GM11168 (cell line): Measurements from ENCODE around the gene ADAMTS20.
"Not testable (repeated sequence)": the region's sequence is repeated elsewhere in the genome, so short reads cannot be mapped to it uniquely, and the experiment has no call there.

Source experiments
- in situ Hi-C: fragments of 300-500 bp; cut with MboI; formaldehyde crosslinking; loops from one replicate; pipeline ENCODE4 v1.12.0; 2022; ENCODE audit warnings: low sequenced_read_pairs; ENCODE audit not compliant: unreplicated experiment

Gene ADAMTS20

GRCh38 chr12:43362910-43363694, 188.9 kb downstream of the ADAMTS20 start:
- in situ Hi-C loops, result no loop called here

- in situ Hi-C loops, result no loop called here
Observed at GRCh38 chr12:43361031-43361710, 190.8 kb downstream of the ADAMTS20 start.

- in situ Hi-C loops, result not testable (repeated sequence)
Observed at GRCh38 chr12:43360001-43360400, 192.0 kb downstream of the ADAMTS20 start.

- in situ Hi-C loops, result no loop called here
Observed at GRCh38 chr12:43357141-43357540, 194.9 kb downstream of the ADAMTS20 start.

GRCh38 chr12:43352001-43352400, 200.0 kb downstream of the ADAMTS20 start:
- in situ Hi-C loops, result no loop called here

- in situ Hi-C loops, result no loop called here
Observed at GRCh38 chr12:43349863-43350262, 202.1 kb downstream of the ADAMTS20 start.

- in situ Hi-C loops, result no loop called here
Observed at GRCh38 chr12:43348221-43348620, 203.8 kb downstream of the ADAMTS20 start.

- in situ Hi-C loops, result no loop called here
Observed at GRCh38 chr12:43347026-43347425, 205.0 kb downstream of the ADAMTS20 start.

GRCh38 chr12:43345023-43345422, 207.0 kb downstream of the ADAMTS20 start:
- in situ Hi-C loops, result no loop called here

- in situ Hi-C loops, result not testable (repeated sequence)
Observed at GRCh38 chr12:43341785-43342313, 210.2 kb downstream of the ADAMTS20 start.

- in situ Hi-C loops, result no loop called here
Observed at GRCh38 chr12:43338848-43339526, 213.0 kb downstream of the ADAMTS20 start.

GRCh38 chr12:43337571-43338444, 214.2 kb downstream of the ADAMTS20 start:
- in situ Hi-C loops, result no loop called here

- in situ Hi-C loops, result no loop called here
Observed at GRCh38 chr12:43336962-43337555, 214.9 kb downstream of the ADAMTS20 start.

GRCh38 chr12:43333644-43334043, 218.4 kb downstream of the ADAMTS20 start:
- in situ Hi-C loops, result no loop called here

GRCh38 chr12:43332977-43333640, 218.9 kb downstream of the ADAMTS20 start:
- in situ Hi-C loops, result no loop called here

GRCh38 chr12:43331935-43332334, 220.1 kb downstream of the ADAMTS20 start:
- in situ Hi-C loops, result no loop called here

- in situ Hi-C loops, result no loop called here
Observed at GRCh38 chr12:43329375-43329774, 222.6 kb downstream of the ADAMTS20 start.

- in situ Hi-C loops, result no loop called here
Observed at GRCh38 chr12:43325786-43326185, 226.2 kb downstream of the ADAMTS20 start.

GRCh38 chr12:43320281-43320680, 231.7 kb downstream of the ADAMTS20 start:
- in situ Hi-C loops, result no loop called here
